ENCODE data around the gene HSP90AB1.

DNA sequence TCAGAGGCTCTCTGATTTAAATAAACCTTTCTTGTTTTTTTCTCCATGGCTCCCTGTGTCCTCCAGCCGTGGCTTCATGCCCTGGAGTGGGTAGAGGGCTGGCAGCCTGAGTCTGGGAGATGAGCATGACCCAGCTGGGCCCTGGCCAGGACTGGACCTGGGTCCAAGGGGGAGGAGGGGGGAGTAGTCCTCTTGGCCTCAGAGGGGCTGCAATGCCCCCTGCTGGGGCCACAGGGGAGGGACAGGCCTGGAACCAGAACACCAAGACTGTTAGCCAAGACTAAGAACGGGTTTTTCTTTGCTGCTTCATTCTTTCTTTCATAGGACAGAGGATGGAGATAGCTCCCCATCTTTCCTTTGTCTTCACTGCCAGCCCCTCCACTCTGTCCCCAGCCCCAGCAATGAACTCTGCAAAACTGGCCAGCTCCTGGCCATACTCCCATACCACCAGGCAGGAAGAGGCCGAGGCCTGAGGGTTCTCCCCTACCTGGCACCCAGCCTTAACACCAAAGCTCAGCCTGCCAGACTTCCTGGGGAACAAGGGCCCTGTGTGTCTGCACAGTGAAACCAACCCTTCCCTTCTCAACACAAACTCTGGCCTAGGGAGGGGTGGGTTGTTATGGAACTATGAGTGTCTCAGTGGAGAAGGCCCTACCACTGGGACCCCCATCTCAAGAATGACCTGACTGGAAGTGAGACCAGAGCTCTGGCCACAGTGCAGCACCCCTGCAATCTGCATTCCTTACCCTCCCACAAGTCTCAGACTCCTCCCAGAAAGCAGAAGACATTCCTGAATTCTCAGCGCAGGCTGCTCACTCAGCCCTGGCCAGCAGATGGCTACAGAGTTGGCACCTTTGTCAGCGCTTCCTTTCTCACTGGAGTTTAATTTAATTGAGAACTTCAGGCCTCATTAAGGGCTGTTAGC, 12.5 kb upstream of the HSP90AB1 start:
- peak; percentile 69 for TF ChIP-seq CTCF (IDR thresholded peaks at IDR 0.05; ENCODE audit: poor library complexity)
- TF ChIP-seq EZH2 (IDR thresholded peaks at IDR 0.05; ENCODE audit: borderline replicate concordance): no peak

All from hepatocyte (in vitro differentiated cells).